ENCODE measurements around the gene PRKX. TPM values are rescaled to one million over a fixed set of nuclear protein-coding genes. Genes with fewer than 3 reads are reported as not detected.
"Not testable (repeated sequence)": the region's sequence is repeated elsewhere in the genome, so short reads cannot be mapped to it uniquely, and the experiment has no call there.

Gene PRKX
- total and polyA plus RNA-seq, 9 donors, result 3.3 to 23.1 (median 8.3) TPM

GRCh38 chrX:3713937-3714434, 537 bp upstream of the PRKX start:
- H3K27me3 ChIP-seq, result no peaks in the 10 kb centered on the region
- peak overlapping the region in 1 of 2 donors; percentile 42 for H3K27ac ChIP-seq
- H3K4me1 ChIP-seq (ENCODE audit: insufficient read depth), result peaks cover 2% of the 10 kb centered on the region
- no peak for DNase-seq
- intact Hi-C loops (cut with DNase I), result loop anchor here in 1 of 4 donors (10.0 kb wide), 1 partner anchor 101 kb away; no protein-coding TSS in a partner anchor
- H3K4me3 ChIP-seq, result peak overlapping the region; percentile 57
- H3K36me3 ChIP-seq, result no peaks in the 10 kb centered on the region
- 1 to 3% (median 2%) methylated on average over 15 of the region's 15 CpGs for WGBS, 3 donors
- H3K9me3 ChIP-seq, result no peaks in the 10 kb centered on the region
- TF ChIP-seq CTCF (IDR thresholded peaks at IDR 0.05), result no peak
- TF ChIP-seq EP300 (IDR thresholded peaks at IDR 0.05), result no peak
- TF ChIP-seq POLR2A (IDR thresholded peaks at IDR 0.05), result no peak

- Histone ChIP-seq H3K27ac (peak overlapping the region; percentile 21 to 30), H3K9me3 (no peaks in the 10 kb centered on the region), H3K27me3 (no peaks in the 10 kb centered on the region), H3K4me1 (ENCODE audit: insufficient read depth) (peaks cover 2% of the 10 kb centered on the region), H3K4me3 (peak overlapping the region; percentile 57), H3K36me3 (no peaks in the 10 kb centered on the region)
- intact Hi-C loops (cut with DNase I), result loop anchor here in 1 of 4 donors (10.0 kb wide), 1 partner anchor 102 kb away; no protein-coding TSS in a partner anchor
- TF ChIP-seq CTCF (IDR thresholded peaks at IDR 0.05) (no peak), POLR2A (IDR thresholded peaks at IDR 0.05) (no peak), EP300 (IDR thresholded peaks at IDR 0.05) (no peak)
- DNase-seq, result peak in 1 of 5 donors; percentile 23
- 1% methylated on average over 12 to 38 of the region's 38 CpGs for WGBS, 3 donors
Measured at GRCh38 chrX:3712870-3713224, 602 bp downstream of the PRKX start.

- no peak for TF ChIP-seq CTCF (IDR thresholded peaks at IDR 0.05)
- Histone ChIP-seq H3K9me3 (no peaks in the 10 kb centered on the region), H3K36me3 (no peaks in the 10 kb centered on the region), H3K4me3 (peak overlapping the region; percentile 57), H3K27me3 (no peaks in the 10 kb centered on the region), H3K27ac (peak overlapping the region in 1 of 2 donors; percentile 48), H3K4me1 (ENCODE audit: insufficient read depth) (peaks cover 2% of the 10 kb centered on the region)
- peak; percentile 30 to 57 (median 39) for DNase-seq
- intact Hi-C loops (cut with DNase I), result loop anchor here in 1 of 4 donors (10.0 kb wide), 1 partner anchor 103 kb away; no protein-coding TSS in a partner anchor
- 1 to 4% (median 2%) methylated on average over 37 to 39 of the region's 39 CpGs for WGBS, 3 donors
Measured at GRCh38 chrX:3712051-3712869, 1.2 kb downstream of the PRKX start.

- no peaks in the 10 kb centered on the region for H3K36me3 ChIP-seq
- 48 to 58% (median 51%) methylated on average over 16 of the region's 16 CpGs for WGBS, 3 donors
- H3K9me3 ChIP-seq, result no peaks in the 10 kb centered on the region
- intact Hi-C loops (cut with DNase I), result loop anchor here in 1 of 4 donors (10.0 kb wide), 1 partner anchor 103 kb away; no protein-coding TSS in a partner anchor
- H3K4me3 ChIP-seq, result no peak overlapping the region
- peak overlapping the region in 1 of 2 donors; percentile 48 for H3K27ac ChIP-seq
- DNase-seq, result peak in 1 of 5 donors; percentile 28
- TF ChIP-seq POLR2A (IDR thresholded peaks at IDR 0.05) (no peak), CTCF (IDR thresholded peaks at IDR 0.05) (no peak), EP300 (IDR thresholded peaks at IDR 0.05) (no peak)
- H3K27me3 ChIP-seq, result no peaks in the 10 kb centered on the region
- peaks cover 2% of the 10 kb centered on the region for H3K4me1 ChIP-seq (ENCODE audit: insufficient read depth)
Measured at GRCh38 chrX:3711331-3711917, 2.0 kb downstream of the PRKX start.

- H3K36me3 ChIP-seq; H3K27ac ChIP-seq; intact Hi-C loops (cut with DNase I); H3K27me3 ChIP-seq; DNase-seq; H3K4me1 ChIP-seq (ENCODE audit: insufficient read depth); H3K9me3 ChIP-seq; H3K4me3 ChIP-seq: not testable (repeated sequence)
- 62 to 71% (median 70%) methylated on average over 7 to 8 of the region's 8 CpGs for WGBS, 3 donors
Measured at GRCh38 chrX:3707673-3708274, 5.7 kb downstream of the PRKX start.

All from ovary (tissue), 9 donors.